GF-D8 (cell line): ENCODE data around the gene WWTR1.

ENCODE experiments used
- DNase-seq: peaks from one replicate; lab custom pipeline; 2025; lab: John Stamatoyannopoulos, UW

WWTR1 gene

GRCh38 chr3:149532489-149533180 is 125.2 kb downstream of the WWTR1 start:
- DNase-seq, result no peak

- no peak for DNase-seq
Measured at GRCh38 chr3:149529099-149529498, 128.7 kb downstream of the WWTR1 start.

- no peak for DNase-seq
Measured at GRCh38 chr3:149528340-149528650, 129.5 kb downstream of the WWTR1 start.

DNA sequence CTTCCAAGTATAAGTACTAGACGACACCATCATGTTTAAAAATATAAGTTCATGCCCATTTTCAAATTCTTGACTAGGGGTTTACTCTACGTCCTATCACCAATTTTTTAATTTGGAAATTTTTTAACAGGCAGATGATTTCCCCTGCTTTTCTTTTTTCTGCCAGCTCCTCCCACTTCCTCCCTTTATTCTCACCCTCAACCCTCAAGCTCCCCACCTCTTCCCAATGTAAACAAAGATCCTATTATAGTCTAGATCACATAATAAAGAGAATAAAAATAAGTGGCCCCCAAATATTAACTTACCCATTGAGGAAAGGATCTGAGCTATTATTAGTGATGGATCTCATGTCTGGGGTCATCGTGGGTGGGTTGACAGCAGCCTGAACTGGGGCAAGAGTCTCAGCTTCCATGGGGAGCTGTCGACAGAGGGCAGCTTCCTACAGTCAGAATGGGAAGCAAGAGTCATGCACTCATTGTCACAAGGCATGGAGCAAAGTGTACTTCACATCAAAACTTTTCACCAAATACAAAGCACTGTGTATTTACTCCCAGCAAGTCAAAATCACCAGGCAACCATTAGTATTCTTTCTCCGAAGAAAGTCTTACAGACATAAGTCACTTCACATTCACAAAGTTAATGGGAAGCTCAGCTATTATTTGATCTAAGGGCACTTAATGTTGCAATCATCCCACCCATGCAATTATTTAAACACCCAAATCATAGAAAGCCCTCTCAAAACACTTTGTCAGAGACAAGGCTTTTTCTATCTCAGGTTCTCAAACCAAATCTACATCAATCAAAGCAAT is 130.1 kb downstream of the WWTR1 start:
- DNase-seq, result no peak

DNA sequence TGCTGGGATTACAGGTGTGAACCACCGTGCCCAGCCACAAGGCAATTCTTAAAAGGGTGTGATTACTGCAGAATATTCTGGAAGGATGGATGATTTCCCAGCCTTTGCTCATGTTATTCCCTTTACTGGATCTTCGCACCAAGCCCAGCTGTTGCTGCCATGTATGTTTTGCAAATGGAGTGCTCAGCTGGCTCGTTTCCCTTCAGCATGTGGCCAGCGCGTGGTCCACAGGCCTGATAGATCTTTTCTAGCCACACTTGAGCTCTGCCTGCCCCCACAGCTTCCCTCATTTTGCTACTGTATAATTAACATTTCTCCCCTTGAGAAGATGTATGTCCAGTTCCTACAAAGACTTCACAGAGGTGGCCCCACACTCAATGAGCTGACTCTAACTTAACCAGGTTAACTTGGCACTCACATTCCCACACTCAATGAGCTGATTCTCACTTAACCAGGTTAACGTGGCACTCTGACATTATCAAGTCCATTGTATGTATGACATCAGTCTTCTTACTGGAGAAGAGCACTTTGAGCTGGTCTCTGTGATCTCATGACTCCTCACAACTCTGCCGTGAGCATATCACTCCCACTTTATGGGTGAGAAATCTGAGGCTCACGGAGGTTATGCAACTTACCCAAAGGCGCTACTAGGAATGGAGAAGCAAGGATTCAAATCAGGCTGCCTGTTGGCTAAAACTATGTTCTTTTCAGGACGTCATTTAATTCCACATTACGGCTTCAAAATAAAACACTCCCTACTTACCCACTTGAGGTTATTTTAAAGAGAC is 134.1 kb downstream of the WWTR1 start:
- no peak for DNase-seq

DNA sequence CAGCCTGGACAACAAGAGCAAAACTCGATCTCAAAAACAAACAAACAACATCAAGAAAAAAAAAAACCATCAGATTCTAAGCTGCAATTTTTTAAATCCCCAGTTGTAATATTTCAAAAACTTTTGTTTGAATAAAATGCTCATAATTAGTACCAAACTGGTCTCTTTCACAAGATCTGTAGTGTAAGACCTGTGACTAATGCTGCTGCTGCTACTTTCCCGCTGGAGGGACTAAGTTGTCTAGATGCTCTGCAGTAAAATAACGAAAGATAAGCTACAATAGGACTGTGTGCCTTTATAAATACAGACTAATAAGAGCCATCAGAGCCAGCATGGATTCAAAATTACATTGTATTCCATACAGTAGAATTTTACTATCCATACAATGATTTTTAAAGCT is 137.9 kb downstream of the WWTR1 start:
- no peak for DNase-seq

GRCh38 chr3:149516920-149517319 is 140.9 kb downstream of the WWTR1 start:
- DNase-seq, result no peak

GRCh38 chr3:149515249-149515648 is 142.6 kb downstream of the WWTR1 start:
- DNase-seq, result no peak

- DNase-seq, result no peak
Measured at GRCh38 chr3:149514471-149514870, 143.4 kb downstream of the WWTR1 start.

DNA sequence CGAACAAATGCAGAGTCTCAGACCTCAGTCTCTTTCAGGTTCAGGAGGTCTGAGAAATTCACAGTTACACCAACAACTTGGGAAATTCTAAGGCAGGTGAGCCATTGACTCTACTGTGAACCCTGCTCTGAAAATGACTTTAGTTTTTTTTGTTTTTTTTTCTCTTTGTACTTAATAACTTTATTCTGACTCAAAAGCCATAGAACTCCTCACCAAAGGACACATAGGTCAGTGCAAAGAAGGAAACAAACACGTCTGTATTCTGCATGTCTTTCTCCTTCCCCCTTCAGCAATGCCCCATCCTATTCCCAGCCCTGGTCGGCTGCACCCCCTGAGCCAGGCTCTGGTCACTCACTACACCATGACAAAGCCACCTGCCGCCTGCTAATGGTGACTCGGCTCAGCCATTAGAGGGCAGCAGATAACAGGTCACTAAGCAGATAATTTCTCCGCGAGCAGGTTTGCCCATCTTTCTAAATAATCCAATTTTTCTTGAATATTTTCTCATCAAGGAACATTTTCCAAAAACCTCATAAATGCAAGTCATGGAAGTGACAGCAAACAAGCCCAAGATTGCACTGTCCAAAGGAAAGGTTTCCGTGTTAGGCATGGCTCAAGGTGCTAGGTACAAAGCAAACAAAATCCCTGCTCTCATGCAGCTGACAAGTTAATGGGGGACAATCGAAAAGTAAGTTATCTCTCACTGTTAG is 145.6 kb downstream of the WWTR1 start:
- DNase-seq, result no peak

- DNase-seq, result no peak
Measured at GRCh38 chr3:149511040-149511626, 146.7 kb downstream of the WWTR1 start.

DNA sequence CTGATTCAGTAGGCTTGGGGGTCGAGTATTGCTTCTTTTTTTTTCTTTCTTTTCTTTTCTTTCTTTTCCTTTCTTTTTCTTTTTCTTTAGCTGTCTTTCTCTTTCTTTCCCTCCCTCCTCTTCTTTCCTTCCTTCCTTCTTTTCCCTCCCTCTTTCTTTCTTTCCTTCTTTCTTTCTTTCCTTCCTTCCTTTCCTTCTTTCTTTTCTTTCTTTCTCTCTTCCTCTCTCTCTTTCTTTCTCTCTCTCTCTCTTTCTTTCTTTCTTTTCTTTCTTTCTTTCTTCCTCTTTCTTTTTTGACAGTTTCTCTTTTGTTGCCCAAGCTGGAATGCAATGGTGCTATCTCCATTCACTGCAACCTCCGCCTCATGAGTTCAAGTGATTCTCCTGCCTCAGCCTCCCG is 147.3 kb downstream of the WWTR1 start:
- DNase-seq, result no peak

DNA sequence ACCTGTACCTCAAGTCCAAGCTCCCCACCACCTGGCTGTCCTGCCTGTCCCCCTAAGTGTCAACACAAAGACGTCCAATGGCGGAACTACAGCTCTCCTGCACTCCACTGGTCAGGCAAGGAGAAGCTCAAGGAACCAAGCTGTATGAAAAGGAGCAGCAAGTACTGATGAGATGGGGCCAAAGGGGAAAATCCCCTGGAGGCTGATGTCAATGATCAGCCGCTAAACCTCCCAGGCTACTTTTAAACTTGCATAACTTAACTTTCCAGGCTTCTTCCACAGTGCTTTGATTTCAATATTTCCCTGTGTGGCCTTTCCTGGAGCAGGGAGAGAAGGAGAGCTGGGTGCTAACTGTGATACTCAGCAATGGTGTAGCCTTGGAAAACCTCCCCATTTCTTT is 148.3 kb downstream of the WWTR1 start:
- no peak for DNase-seq

GRCh38 chr3:149507491-149508324 is 150.1 kb downstream of the WWTR1 start:
- DNase-seq, result peak; percentile 49

- DNase-seq, result no peak
Measured at GRCh38 chr3:149506965-149507364, 150.9 kb downstream of the WWTR1 start.

GRCh38 chr3:149506540-149506939 is 151.3 kb downstream of the WWTR1 start:
- no peak for DNase-seq

GRCh38 chr3:149502438-149502837 is 155.4 kb downstream of the WWTR1 start:
- DNase-seq, result no peak

DNA sequence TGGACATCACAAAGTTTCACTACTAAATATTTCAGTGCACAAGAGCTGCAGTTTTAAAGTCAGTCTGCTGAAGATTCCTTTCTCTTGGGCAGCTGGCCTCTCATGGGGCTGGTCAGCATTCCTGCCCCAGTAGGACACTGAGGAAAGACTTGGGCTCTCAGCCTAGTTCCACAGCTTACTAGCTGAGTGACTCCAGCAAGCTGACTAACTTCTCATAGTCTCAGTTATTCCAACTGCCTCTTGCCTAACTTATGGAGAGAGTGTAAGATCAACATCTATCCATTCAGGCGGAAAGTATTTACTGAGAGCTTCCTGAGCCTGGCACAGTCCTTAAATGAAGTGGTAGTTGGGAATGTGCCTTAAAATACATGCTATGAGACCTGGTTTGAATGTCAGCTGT is 156.3 kb downstream of the WWTR1 start:
- DNase-seq, result no peak

GRCh38 chr3:149497966-149498670 is 159.7 kb downstream of the WWTR1 start:
- no peak for DNase-seq

DNA sequence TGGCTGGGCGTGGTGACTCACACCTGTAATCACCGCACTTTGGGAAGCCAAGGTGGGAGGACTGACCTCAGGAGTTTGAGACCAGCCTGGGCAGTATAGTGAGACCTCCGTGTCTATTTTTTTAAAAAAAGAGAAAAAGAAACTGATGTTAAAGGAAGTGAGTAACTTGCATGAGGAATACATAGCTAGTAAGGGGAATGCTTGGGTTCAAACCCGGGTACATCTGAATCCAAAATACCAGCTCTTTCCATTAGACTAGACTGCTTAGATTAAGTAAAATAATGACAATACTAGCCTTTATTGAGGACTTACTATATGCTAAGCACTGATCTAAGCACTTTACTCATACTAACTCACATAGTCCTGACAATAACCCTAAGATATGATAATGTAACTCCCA is 160.9 kb downstream of the WWTR1 start:
- DNase-seq, result no peak
